Stimulated activated CD8-positive, alpha-beta memory T cell treated with anti-CD3 and anti-CD28 coated beads, Interleukin-15, amount 100 ng/mL, for 1 hour (primary cell): ENCODE results near the gene PGM1.

ENCODE experiments used
- DNase-seq: peaks from one replicate; pipeline ENCODE4 v3.0.0-alpha.2; 2020; ENCODE audit warnings: low read depth

PGM1 gene

DNA sequence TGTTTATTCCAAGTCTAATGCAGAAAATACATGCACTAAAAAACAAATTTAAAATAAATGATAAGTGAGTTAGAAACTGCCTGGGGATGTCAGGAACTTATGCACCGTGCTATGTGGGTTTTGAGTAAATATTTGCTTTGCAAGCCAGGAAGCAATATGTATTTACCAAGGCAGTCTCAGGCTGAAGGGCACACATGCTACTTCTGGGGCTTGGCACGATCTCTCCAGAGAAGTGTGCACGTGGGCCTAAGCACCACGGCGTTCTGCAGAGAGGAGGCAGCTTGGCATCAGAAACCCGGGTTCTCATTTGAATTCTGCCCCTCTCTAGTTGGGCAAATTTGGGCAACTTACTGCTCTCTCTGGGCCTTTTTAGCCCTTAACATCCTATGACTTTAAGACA is 108.0 kb downstream of the PGM1 start:
- DNase-seq, result no peak

DNA sequence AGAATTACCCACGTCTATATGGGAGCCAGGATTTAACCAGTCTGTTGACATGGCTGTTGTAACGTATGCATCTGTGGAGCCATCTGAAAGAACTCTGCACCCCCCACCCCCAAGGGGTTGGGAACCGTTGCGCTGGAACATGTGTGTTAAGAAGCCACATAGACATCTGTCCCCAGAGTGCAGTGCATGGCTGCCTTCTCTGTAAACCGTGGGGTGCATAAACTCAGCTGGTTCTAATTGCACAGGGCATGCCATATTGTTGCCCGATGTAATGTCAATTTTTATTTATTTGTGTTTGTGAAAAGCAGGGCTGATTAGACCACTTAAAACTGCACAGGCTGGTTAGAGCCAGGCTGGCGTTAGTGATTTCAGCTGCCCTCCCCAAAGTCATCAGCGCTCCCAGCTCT is 110.5 kb downstream of the PGM1 start:
- no peak for DNase-seq

DNA sequence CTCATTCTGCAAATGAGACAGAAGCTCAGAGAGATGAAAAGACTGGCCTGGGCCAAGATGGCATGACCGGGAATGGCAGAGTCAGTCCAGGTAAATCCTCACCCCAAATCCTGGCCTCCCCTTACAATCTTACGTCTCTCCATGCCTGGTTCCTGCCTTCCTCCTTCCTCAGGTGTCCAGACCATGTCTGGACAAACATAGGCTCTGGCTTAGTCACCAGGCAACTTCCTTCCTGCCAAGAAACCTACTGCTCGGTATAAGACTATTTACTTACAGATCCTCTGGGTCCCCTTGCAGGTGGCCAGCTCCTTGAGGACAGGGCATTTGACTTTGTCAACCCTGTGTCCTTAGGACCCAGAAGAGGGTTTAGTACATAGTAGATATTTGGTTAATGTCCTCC is 111.2 kb downstream of the PGM1 start:
- DNase-seq, result no peak

DNA sequence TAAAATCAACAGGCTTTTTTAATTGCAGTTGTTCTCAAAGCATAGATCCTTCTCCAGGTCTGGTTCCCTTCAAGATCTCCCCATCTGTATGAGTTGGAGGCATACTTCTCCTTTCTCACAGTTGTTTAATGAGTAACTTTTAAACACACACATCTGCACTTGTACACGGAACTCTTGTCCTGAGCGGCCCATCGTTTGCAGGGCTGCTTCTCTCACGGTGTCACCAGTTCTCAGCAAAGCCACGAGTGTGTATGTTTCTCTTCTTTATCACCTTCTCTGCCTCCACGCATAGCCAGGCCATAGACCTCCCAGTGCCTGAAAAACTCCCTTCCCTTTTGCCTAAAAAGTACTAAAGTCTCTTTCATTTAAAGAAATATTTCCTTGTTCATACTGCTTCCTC is 111.9 kb downstream of the PGM1 start:
- no peak for DNase-seq

DNA sequence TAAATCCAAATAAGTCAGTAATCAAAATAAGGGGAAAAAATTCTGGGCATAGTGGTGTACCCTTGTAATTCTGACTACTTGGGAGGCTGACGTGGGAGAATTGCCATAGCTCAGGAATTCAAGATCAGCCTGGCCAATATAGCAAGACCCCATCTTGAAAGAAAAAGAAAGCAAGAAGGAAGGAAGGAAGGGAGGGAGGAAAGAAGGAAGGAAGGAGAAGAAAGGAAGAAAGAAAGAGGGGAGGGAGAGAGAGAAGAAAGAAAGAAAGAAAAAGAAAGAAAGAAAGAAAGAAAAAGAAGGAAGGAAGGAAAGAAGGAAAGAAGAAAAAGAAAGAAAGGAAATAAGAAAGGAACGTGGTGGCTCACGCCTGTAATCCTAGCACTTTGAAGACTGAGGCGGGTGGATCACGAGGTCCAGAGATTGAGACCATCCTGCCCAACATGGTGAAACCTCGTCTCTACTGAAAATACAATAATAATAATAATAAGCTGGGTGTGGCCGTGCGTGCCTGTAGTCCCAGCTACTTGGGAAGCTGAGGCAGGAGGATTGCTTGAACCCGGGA is 116.1 kb downstream of the PGM1 start:
- DNase-seq, result no peak
